H1 (cell line): Measurements from ENCODE around the gene GPC6. TPM values are rescaled to one million over a fixed set of nuclear protein-coding genes. Genes with fewer than 3 reads are reported as not detected.

Experiments used
- CTCF ChIA-PET: fragments of 300-600 bp; sonication (Branson Sonifier 250); formaldehyde crosslinking; loops from one replicate; lab custom pipeline; 2021; ENCODE audit not compliant: partially characterized antibody; lab: Charles Lee
- POLR2A ChIA-PET: fragments of 300-600 bp; sonication (Branson Sonifier 250); formaldehyde crosslinking; loops from one replicate; lab custom pipeline; 2021; ENCODE audit warnings: inconsistent platforms; ENCODE audit not compliant: partially characterized antibody; lab: Charles Lee
- DNase-seq, 2 experiments: peaks; one replicate each; pipeline versions ENCODE4 v3.0.0 to v3.0.0-alpha.2; 2010 to 2022; ENCODE audit warnings: low spot score in 2 of 2, low read depth in 1 of 2, mixed read lengths in 1 of 2
- FAIRE-seq: peaks from 2 replicates; lab custom pipeline; 2011; peaks lifted over from hg19 to GRCh38; lab: Jason Lieb, UNC
- H2AFZ ChIP-seq: 2 replicates; pipeline ENCODE4 v1.8.1; 2012; ENCODE audit warnings: low read length, inconsistent platforms
- H2AK5ac ChIP-seq: 2 replicates; pipeline ENCODE4 v1.6.1; 2013; ENCODE audit warnings: low read depth, low read length
- H2BK120ac ChIP-seq: replicated peaks from 2 replicates; pipeline ENCODE3; 2013; ENCODE audit warnings: low read depth, low read length, inconsistent platforms
- H2BK12ac ChIP-seq: 2 replicates; pipeline ENCODE4 v1.6.1; 2013; ENCODE audit warnings: low read depth, low read length
- H2BK15ac ChIP-seq: 2 replicates; pipeline ENCODE4 v1.6.1; 2013; ENCODE audit warnings: low read length
- H2BK20ac ChIP-seq: 2 replicates; pipeline ENCODE4 v1.6.1; 2013; ENCODE audit warnings: low read length
- H2BK5ac ChIP-seq: 2 replicates; pipeline ENCODE4 v1.6.1; 2013; ENCODE audit warnings: low read depth, low read length
- H3K14ac ChIP-seq: 2 replicates; pipeline ENCODE4 v1.6.1; 2013; ENCODE audit warnings: inconsistent platforms; ENCODE audit not compliant: insufficient read length
- H3K18ac ChIP-seq: 2 replicates; pipeline ENCODE4 v1.6.1; 2013; ENCODE audit warnings: low read length; ENCODE audit errors: extremely low read depth
- H3K23ac ChIP-seq: 2 replicates; pipeline ENCODE4 v1.6.1; 2013; ENCODE audit warnings: inconsistent platforms; ENCODE audit not compliant: insufficient read length
- H3K23me2 ChIP-seq: 2 replicates; pipeline ENCODE4 v1.6.1; 2013; ENCODE audit warnings: low read depth, low read length
- H3K27ac ChIP-seq: 2 replicates; pipeline ENCODE4 v1.6.1; 2011; ENCODE audit warnings: low read depth, low read length, inconsistent platforms
- H3K27me3 ChIP-seq, 4 experiments: replicated peaks in 1 of 4; 1 replicate in 1 of 4; 2 replicates in 3 of 4; pipeline versions ENCODE4 v1.6.1 to v1.8.1; 2011 to 2013; ENCODE audit warnings: low read length in 3 of 4, mild to moderate bottlenecking in 3 of 4, inconsistent platforms in 2 of 4, mixed read lengths in 2 of 4, moderate library complexity in 1 of 4; ENCODE audit not compliant: control insufficient read depth in 3 of 4, insufficient read depth in 3 of 4; ENCODE audit errors: extremely low read depth in 1 of 4
- H3K36me3 ChIP-seq, 4 experiments: 2 replicates each; pipeline versions ENCODE4 v1.6.1 to v1.8.1; 2011 to 2013; ENCODE audit warnings: mild to moderate bottlenecking in 4 of 4, low read length in 3 of 4, moderate library complexity in 2 of 4, control low read depth in 1 of 4, inconsistent platforms in 1 of 4; ENCODE audit not compliant: insufficient read depth in 4 of 4, control insufficient read depth in 2 of 4
- H3K4ac ChIP-seq: replicated peaks from 2 replicates; pipeline ENCODE3; 2013; ENCODE audit warnings: low read length, low read depth, mixed read lengths, inconsistent platforms; ENCODE audit not compliant: insufficient read length
- H3K4me1 ChIP-seq, 4 experiments: replicated peaks in 1 of 4; 1 replicate in 1 of 4; 2 replicates in 3 of 4; pipeline versions ENCODE4 v1.6.1 to v1.8.1; 2011 to 2013; ENCODE audit warnings: low read length in 3 of 4, inconsistent platforms in 2 of 4, mixed read lengths in 1 of 4; ENCODE audit not compliant: insufficient read depth in 4 of 4, control insufficient read depth in 3 of 4
- H3K4me2 ChIP-seq, 2 experiments: 2 replicates each; pipeline versions ENCODE4 v1.6.1 to v1.8.1; 2011 to 2013; ENCODE audit warnings: low read depth in 2 of 2, low read length in 2 of 2, control low read depth in 1 of 2, inconsistent platforms in 1 of 2, mild to moderate bottlenecking in 1 of 2; ENCODE audit not compliant: insufficient read depth in 1 of 2
- H3K4me3 ChIP-seq, 4 experiments: fragments of 200-600, 300-600 bp in 1 of 4; sonication (generic), shearing (Covaris generic), sonication (Bioruptor Twin) in 1 of 4; 2 replicates each; pipeline versions ENCODE4 v1.5.1 to v1.8.1; 2011 to 2016; ENCODE audit warnings: low read length in 4 of 4, low read depth in 3 of 4, control low read depth in 2 of 4, inconsistent platforms in 2 of 4, mild to moderate bottlenecking in 2 of 4, mixed read lengths in 1 of 4, moderate library complexity in 1 of 4; ENCODE audit not compliant: insufficient read depth in 2 of 4; ENCODE audit errors: extremely low read depth in 1 of 4
- H3K56ac ChIP-seq: replicated peaks from 2 replicates; pipeline ENCODE3; 2013; ENCODE audit warnings: low read depth, mild to moderate bottlenecking, mixed read lengths, low read length, inconsistent platforms; ENCODE audit not compliant: insufficient read length
- H3K79me1 ChIP-seq: 2 replicates; pipeline ENCODE4 v1.6.1; 2013; ENCODE audit warnings: low read depth, low read length, control low read depth
- H3K79me2 ChIP-seq, 2 experiments: 2 replicates each; pipeline versions ENCODE4 v1.6.1 to v1.8.1; 2012 to 2013; ENCODE audit warnings: low read length in 2 of 2, mild to moderate bottlenecking in 2 of 2, inconsistent platforms in 1 of 2; ENCODE audit not compliant: insufficient read depth in 2 of 2, control insufficient read depth in 1 of 2
- H3K9ac ChIP-seq, 4 experiments: replicated peaks in 1 of 4; 1 replicate in 1 of 4; 2 replicates in 3 of 4; pipeline versions ENCODE4 v1.6.1 to v1.8.1; 2011 to 2013; ENCODE audit warnings: low read depth in 3 of 4, low read length in 3 of 4, control low read depth in 2 of 4, mild to moderate bottlenecking in 2 of 4, moderate library complexity in 2 of 4, inconsistent platforms in 1 of 4; ENCODE audit errors: extremely low read depth in 1 of 4
- H3K9me3 ChIP-seq, 2 experiments: 2 replicates each; pipeline versions ENCODE4 v1.6.1 to v1.8.1; 2012 to 2013; ENCODE audit warnings: mild to moderate bottlenecking in 2 of 2, moderate library complexity in 2 of 2, control low read depth in 1 of 2, inconsistent platforms in 1 of 2, low read depth in 1 of 2, low read length in 1 of 2, mixed read lengths in 1 of 2; ENCODE audit not compliant: insufficient read depth in 2 of 2
- H4K20me1 ChIP-seq, 2 experiments: replicated peaks in 1 of 2; 2 replicates each; pipeline versions ENCODE3 to v1.8.1; 2011 to 2013; ENCODE audit warnings: inconsistent platforms in 2 of 2, low read length in 2 of 2, mild to moderate bottlenecking in 1 of 2; ENCODE audit not compliant: insufficient read depth in 2 of 2, control insufficient read depth in 1 of 2
- H4K5ac ChIP-seq: 2 replicates; pipeline ENCODE4 v1.6.1; 2013; ENCODE audit warnings: low read length, low read depth, mixed read lengths, inconsistent platforms; ENCODE audit not compliant: insufficient read length
- H4K8ac ChIP-seq: 2 replicates; pipeline ENCODE4 v1.8.0; 2013; ENCODE audit warnings: mild to moderate bottlenecking, moderate library complexity, low read length, inconsistent platforms; ENCODE audit not compliant: insufficient read depth; ENCODE audit errors: extremely low read depth
- H4K91ac ChIP-seq: replicated peaks from 2 replicates; pipeline ENCODE3; 2013; ENCODE audit warnings: low read length, mixed read lengths, inconsistent platforms; ENCODE audit not compliant: insufficient read length
- ATF2 ChIP-seq: IDR thresholded peaks from 2 replicates; pipeline ENCODE4 v1.6.1; 2012; ENCODE audit warnings: low read length, inconsistent platforms
- ATF3 ChIP-seq: IDR thresholded peaks from 2 replicates; pipeline ENCODE4 v1.6.1; 2011; ENCODE audit warnings: low read depth, mild to moderate bottlenecking, low read length; ENCODE audit not compliant: insufficient read depth
- CEBPB ChIP-seq: IDR thresholded peaks from 2 replicates; pipeline ENCODE4 v1.6.1; 2012; ENCODE audit warnings: low read depth, low read length
- EGR1 ChIP-seq: IDR thresholded peaks from 2 replicates; pipeline ENCODE4 v1.6.1; 2011; ENCODE audit warnings: low read depth, low read length, borderline replicate concordance
- EP300 ChIP-seq, 2 experiments: IDR thresholded peaks; 1 replicate in 1 of 2; 2 replicates in 1 of 2; pipeline ENCODE4 v1.6.1; 2011 to 2012; ENCODE audit warnings: low read depth in 2 of 2, low read length in 2 of 2, mild to moderate bottlenecking in 2 of 2, borderline replicate concordance in 1 of 2, inconsistent platforms in 1 of 2, moderate library complexity in 1 of 2
- JUN ChIP-seq: IDR thresholded peaks from 2 replicates; pipeline ENCODE4 v1.6.1; 2011; ENCODE audit warnings: low read depth, mild to moderate bottlenecking, improper control_type of control experiment, low read length
- JUND ChIP-seq: IDR thresholded peaks from 2 replicates; pipeline ENCODE4 v1.6.1; 2011; ENCODE audit warnings: mild to moderate bottlenecking, improper control_type of control experiment, low read length
- KDM1A ChIP-seq: fragments of 200-600, 300-600 bp; sonication (generic); IDR thresholded peaks from 2 replicates; pipeline ENCODE4 v1.7.1; 2016; ENCODE audit warnings: mild to moderate bottlenecking, low read length, borderline replicate concordance
- KDM5A ChIP-seq: fragments of 200-600 bp; IDR thresholded peaks from 2 replicates; pipeline ENCODE4 v1.7.1; 2012; ENCODE audit warnings: mild to moderate bottlenecking, low read length, inconsistent platforms, mixed read lengths
- RAD21 ChIP-seq, 2 experiments: IDR thresholded peaks in 1 of 2; conservative IDR thresholded peaks in 1 of 2; 2 replicates each; pipeline ENCODE4 v1.6.1; 2011; ENCODE audit warnings: low read depth in 2 of 2, low read length in 2 of 2, improper control_type of control experiment in 1 of 2, inconsistent platforms in 1 of 2, mild to moderate bottlenecking in 1 of 2, moderate library complexity in 1 of 2
- RBBP5 ChIP-seq: IDR thresholded peaks from 2 replicates; pipeline ENCODE4 v1.7.1; 2012; ENCODE audit warnings: low read depth, mild to moderate bottlenecking, inconsistent platforms, low read length, moderate library complexity, borderline replicate concordance
- SIRT6 ChIP-seq: IDR thresholded peaks from one replicate; pipeline ENCODE4 v1.7.1; 2012; ENCODE audit warnings: low read length, inconsistent platforms
- TAF1 ChIP-seq: IDR thresholded peaks from 2 replicates; pipeline ENCODE4 v1.6.1; 2011; ENCODE audit warnings: mild to moderate bottlenecking, low read depth, low read length
- polyA plus RNA-seq, 7 experiments: library from polyadenylated mRNA; depleted of rRNA in 3 of 7; stranded (reverse) in 5 of 7; unstranded in 2 of 7; fragments of >200 nt in 5 of 7; fragments of 200-250 nt in 2 of 7; gene quantifications; 1 replicate in 5 of 7; 2 replicates in 1 of 7; 4 replicates in 1 of 7; pipeline versions ENCODE4 v1.2.1 to v1.2.3, GENCODE V29; 2011 to 2013; ENCODE audit warnings: missing spikeins in 2 of 7, mixed read lengths in 2 of 7
- total RNA-seq: library from RNA; stranded (reverse); fragmentation: NEBNext Ultra II Directional; extraction: Animal tissue kit (Norgen Biotek cat#: 25700); gene quantifications from 2 replicates; pipeline ENCODE4 v1.2.1, GENCODE V29; 2021

GPC6 gene
- total and polyA plus RNA-seq, 2 of the 8 experiments (the other 6 are each of a cell fraction or from before 2014, with no cell fraction given) = 5.4 to 12.0 TPM

GRCh38 chr13:94113245-94113644, 886.6 kb downstream of the GPC6 start:
- no peak overlapping the region for H2BK20ac ChIP-seq
- H3K4me3 ChIP-seq = no peak overlapping the region
- no peaks in the 10 kb centered on the region for H3K4me1 ChIP-seq
- H2BK5ac ChIP-seq = no peak overlapping the region
- H3K36me3 ChIP-seq = no peaks in the 10 kb centered on the region
- no peak overlapping the region for H4K5ac ChIP-seq
- no peak overlapping the region for H3K9ac ChIP-seq
- H4K91ac ChIP-seq = no peak overlapping the region
- H3K79me2 ChIP-seq = no peaks in the 10 kb centered on the region
- H2AFZ ChIP-seq = no peak overlapping the region
- H3K23me2 ChIP-seq = no peaks in the 10 kb centered on the region; the same call in 1 of the 2 replicates
- no peak overlapping the region for H3K27ac ChIP-seq
- no peak overlapping the region for H2BK12ac ChIP-seq
- H3K79me1 ChIP-seq = no peaks in the 10 kb centered on the region
- ChIA-PET CTCF (interaction anchor here (0.6 to 5.3 kb wide), 5 partner anchors 9 to 182 kb away, joined by 3 to 33 read pairs (median 3); no protein-coding TSS in a partner anchor), POLR2A (no interaction called here)
- H3K14ac ChIP-seq = no peak overlapping the region
- no peak for FAIRE-seq
- H3K9me3 ChIP-seq = no peaks in the 10 kb centered on the region
- H3K23ac ChIP-seq = no peak overlapping the region
- H3K4me2 ChIP-seq = no peak overlapping the region
- no peaks in the 10 kb centered on the region for H3K27me3 ChIP-seq
- no peak overlapping the region for H3K4ac ChIP-seq
- H2BK15ac ChIP-seq = no peak overlapping the region
- H2BK120ac ChIP-seq = no peak overlapping the region
- H4K20me1 ChIP-seq = no peaks in the 10 kb centered on the region
- H3K56ac ChIP-seq = no peak overlapping the region
- H3K18ac ChIP-seq = no peak overlapping the region
- H2AK5ac ChIP-seq = no peak overlapping the region
- H4K8ac ChIP-seq = no peak overlapping the region
- DNase-seq = no peak
- TF ChIP-seq ATF2 = no peak
- no peak for TF ChIP-seq ATF3
- no peak for TF ChIP-seq KDM5A
- TF ChIP-seq TAF1 = no peak
- no peak for TF ChIP-seq CEBPB
- no peak for TF ChIP-seq KDM1A
- TF ChIP-seq RAD21 (IDR thresholded peaks at IDR 0.05 in 1 of 2, conservative IDR thresholded peaks at IDR 0.05 in 1 of 2; ENCODE audit: low read depth in 2 of 2, low read length in 2 of 2) = no peak
- TF ChIP-seq JUN = no peak
- TF ChIP-seq EGR1 = no peak
- TF ChIP-seq EP300 (IDR thresholded peaks at IDR 0.05; ENCODE audit: borderline replicate concordance in 1 of 2, low read depth in 2 of 2, low read length in 2 of 2) = no peak
- no peak for TF ChIP-seq SIRT6
- no peak for TF ChIP-seq RBBP5
- TF ChIP-seq JUND = no peak
